Measurements from ENCODE around the gene ALDH4A1.

ALDH4A1 gene

GRCh38 chr1:18879215-18879790 is 23.1 kb downstream of the ALDH4A1 start:
- H3K27me3 ChIP-seq (ENCODE audit: control insufficient read depth, insufficient read depth, low read length) = no peaks in the 10 kb centered on the region
- no peak overlapping the region for H3K9ac ChIP-seq (ENCODE audit: low read depth, low read length)
- no peaks in the 10 kb centered on the region for H3K36me3 ChIP-seq (ENCODE audit: insufficient read depth, low read length)
- H3K4me1 ChIP-seq (ENCODE audit: control insufficient read depth, insufficient read depth, low read length) = no peaks in the 10 kb centered on the region
- H3K9me3 ChIP-seq (replicated peaks; ENCODE audit: low read length) = no peaks in the 10 kb centered on the region
- no peak overlapping the region for H3K4me2 ChIP-seq (ENCODE audit: low read length)
- no peak overlapping the region for H3K4me3 ChIP-seq (ENCODE audit: low read length)

DNA sequence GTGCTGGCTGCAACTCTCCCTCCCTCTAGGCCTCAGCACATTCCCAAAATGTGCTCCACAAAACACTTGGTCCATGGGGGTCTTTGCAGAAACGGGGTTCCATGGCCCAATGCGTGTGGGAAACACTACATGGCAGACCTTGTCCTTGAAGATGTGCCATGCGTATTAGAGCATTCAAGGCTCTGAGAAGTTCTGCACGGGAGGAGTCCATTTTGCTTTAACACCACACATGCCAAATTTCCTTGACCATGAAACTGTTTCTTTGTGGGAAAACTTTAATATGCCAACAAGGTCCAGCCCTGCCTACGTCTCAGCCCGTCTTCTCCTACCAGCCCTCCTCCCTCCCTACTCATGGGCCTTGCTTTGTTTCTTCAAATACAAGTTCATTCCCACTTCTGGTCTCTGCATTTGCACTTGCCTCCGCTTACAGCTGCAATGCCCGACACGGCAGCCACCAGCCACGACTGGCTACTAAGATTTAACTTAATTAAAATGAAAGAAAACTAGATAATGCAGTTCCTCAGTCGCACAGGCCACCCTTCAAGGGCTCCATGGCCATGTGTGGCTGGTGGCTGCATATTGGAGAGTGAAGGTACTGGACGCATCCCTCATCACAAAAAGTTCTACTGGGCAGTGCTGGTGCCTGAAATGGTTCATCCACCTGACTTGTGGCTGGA is 23.7 kb downstream of the ALDH4A1 start:
- Histone ChIP-seq H3K36me3 (ENCODE audit: insufficient read depth, low read length) (no peaks in the 10 kb centered on the region), H3K4me3 (ENCODE audit: low read length) (no peak overlapping the region), H3K9ac (ENCODE audit: low read depth, low read length) (no peak overlapping the region), H3K27me3 (ENCODE audit: control insufficient read depth, insufficient read depth, low read length) (no peaks in the 10 kb centered on the region), H3K4me1 (ENCODE audit: control insufficient read depth, insufficient read depth, low read length) (no peaks in the 10 kb centered on the region), H3K4me2 (ENCODE audit: low read length) (no peak overlapping the region), H3K9me3 (replicated peaks; ENCODE audit: low read length) (no peaks in the 10 kb centered on the region)

DNA sequence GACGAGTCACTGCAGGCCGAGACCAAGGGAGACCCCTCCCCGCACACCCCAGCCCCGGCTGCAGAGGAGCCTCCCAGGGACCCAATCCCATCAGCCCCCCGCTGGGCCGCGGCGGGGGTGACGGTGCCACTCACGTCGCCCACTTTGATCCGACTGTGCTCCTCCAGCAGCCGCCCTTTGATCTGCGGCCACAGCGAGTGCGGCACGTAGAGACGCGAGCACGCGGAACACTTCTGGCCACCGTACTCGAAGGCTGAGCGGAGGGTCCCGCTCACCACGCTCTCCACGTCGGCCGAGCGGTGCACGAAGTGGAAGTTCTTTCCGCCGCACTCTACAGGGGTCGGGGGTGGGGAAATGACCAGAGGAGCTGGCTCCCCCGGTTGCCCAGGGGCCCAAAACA is 25.1 kb downstream of the ALDH4A1 start:
- no peaks in the 10 kb centered on the region for H3K27me3 ChIP-seq (ENCODE audit: control insufficient read depth, insufficient read depth, low read length)
- H3K9ac ChIP-seq (ENCODE audit: low read depth, low read length) = no peak overlapping the region
- H3K4me3 ChIP-seq (ENCODE audit: low read length) = no peak overlapping the region
- no peaks in the 10 kb centered on the region for H3K36me3 ChIP-seq (ENCODE audit: insufficient read depth, low read length)
- H3K4me1 ChIP-seq (ENCODE audit: control insufficient read depth, insufficient read depth, low read length) = no peaks in the 10 kb centered on the region
- H3K4me2 ChIP-seq (ENCODE audit: low read length) = no peak overlapping the region
- H3K9me3 ChIP-seq (replicated peaks; ENCODE audit: low read length) = no peaks in the 10 kb centered on the region

DNA sequence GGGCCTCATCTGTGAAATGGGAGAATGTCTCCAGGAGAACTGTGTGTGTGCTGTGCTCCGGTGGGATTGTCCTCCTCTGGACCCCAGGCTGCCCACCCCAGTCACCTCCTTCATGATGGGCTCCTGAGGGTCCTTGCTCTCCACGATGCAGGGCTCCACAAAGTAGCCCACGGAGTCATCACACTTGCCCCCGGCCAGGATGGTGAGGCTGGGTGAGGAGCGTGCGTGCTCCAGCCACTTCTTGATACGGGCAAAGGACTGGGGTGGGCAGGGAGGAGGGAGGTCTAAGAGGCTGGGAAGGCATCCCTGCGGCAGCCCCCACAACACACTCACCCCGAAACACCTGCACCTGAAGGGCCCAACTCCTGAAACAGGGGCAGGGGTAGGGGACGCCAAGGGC is 26.1 kb downstream of the ALDH4A1 start:
- no peak overlapping the region for H3K4me2 ChIP-seq (ENCODE audit: low read length)
- no peak overlapping the region for H3K9ac ChIP-seq (ENCODE audit: low read depth, low read length)
- H3K4me1 ChIP-seq (ENCODE audit: control insufficient read depth, insufficient read depth, low read length) = no peaks in the 10 kb centered on the region
- no peaks in the 10 kb centered on the region for H3K9me3 ChIP-seq (replicated peaks; ENCODE audit: low read length)
- no peaks in the 10 kb centered on the region for H3K27me3 ChIP-seq (ENCODE audit: control insufficient read depth, insufficient read depth, low read length)
- no peaks in the 10 kb centered on the region for H3K36me3 ChIP-seq (ENCODE audit: insufficient read depth, low read length)
- H3K4me3 ChIP-seq (ENCODE audit: low read length) = no peak overlapping the region

GRCh38 chr1:18875796-18876128 is 26.6 kb downstream of the ALDH4A1 start:
- Histone ChIP-seq H3K4me1 (ENCODE audit: control insufficient read depth, insufficient read depth, low read length) (no peaks in the 10 kb centered on the region), H3K9me3 (replicated peaks; ENCODE audit: low read length) (no peaks in the 10 kb centered on the region), H3K27me3 (ENCODE audit: control insufficient read depth, insufficient read depth, low read length) (no peaks in the 10 kb centered on the region), H3K4me2 (ENCODE audit: low read length) (no peak overlapping the region), H3K9ac (ENCODE audit: low read depth, low read length) (no peak overlapping the region), H3K36me3 (ENCODE audit: insufficient read depth, low read length) (no peaks in the 10 kb centered on the region), H3K4me3 (ENCODE audit: low read length) (no peak overlapping the region)

- Histone ChIP-seq H3K36me3 (ENCODE audit: insufficient read depth, low read length) (no peaks in the 10 kb centered on the region), H3K4me2 (ENCODE audit: low read length) (no peak overlapping the region), H3K9me3 (replicated peaks; ENCODE audit: low read length) (no peaks in the 10 kb centered on the region), H3K9ac (ENCODE audit: low read depth, low read length) (no peak overlapping the region), H3K27me3 (ENCODE audit: control insufficient read depth, insufficient read depth, low read length) (no peaks in the 10 kb centered on the region), H3K4me3 (ENCODE audit: low read length) (no peak overlapping the region), H3K4me1 (ENCODE audit: control insufficient read depth, insufficient read depth, low read length) (no peaks in the 10 kb centered on the region)
These were observed 27.1 kb downstream of the ALDH4A1 start for GRCh38 chr1:18875107-18875795.

DNA sequence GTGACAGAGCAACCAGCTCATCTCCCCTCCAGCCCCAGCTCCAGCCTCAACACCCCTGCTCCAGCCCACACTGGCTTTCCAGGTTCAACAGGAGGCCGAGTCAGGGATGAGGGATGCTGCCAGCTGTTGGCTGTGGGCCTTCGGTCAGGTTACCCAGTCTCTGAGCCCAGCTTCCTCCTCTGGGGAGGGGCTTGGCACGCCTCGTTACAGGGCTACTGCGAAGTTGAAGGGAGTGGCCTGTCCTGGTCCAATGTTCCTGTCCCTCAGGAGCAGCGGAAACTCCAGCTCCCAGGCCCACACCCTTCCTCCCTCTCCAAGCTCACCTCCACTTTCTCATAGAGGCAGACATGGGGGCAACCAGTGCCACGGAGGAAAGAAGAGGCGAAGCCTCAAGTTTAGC is 27.8 kb downstream of the ALDH4A1 start:
- Histone ChIP-seq H3K4me3 (ENCODE audit: low read length) (no peak overlapping the region), H3K4me2 (ENCODE audit: low read length) (no peak overlapping the region), H3K36me3 (ENCODE audit: insufficient read depth, low read length) (no peaks in the 10 kb centered on the region), H3K27me3 (ENCODE audit: control insufficient read depth, insufficient read depth, low read length) (no peaks in the 10 kb centered on the region), H3K9me3 (replicated peaks; ENCODE audit: low read length) (no peaks in the 10 kb centered on the region), H3K9ac (ENCODE audit: low read depth, low read length) (no peak overlapping the region), H3K4me1 (ENCODE audit: control insufficient read depth, insufficient read depth, low read length) (no peaks in the 10 kb centered on the region)

DNA sequence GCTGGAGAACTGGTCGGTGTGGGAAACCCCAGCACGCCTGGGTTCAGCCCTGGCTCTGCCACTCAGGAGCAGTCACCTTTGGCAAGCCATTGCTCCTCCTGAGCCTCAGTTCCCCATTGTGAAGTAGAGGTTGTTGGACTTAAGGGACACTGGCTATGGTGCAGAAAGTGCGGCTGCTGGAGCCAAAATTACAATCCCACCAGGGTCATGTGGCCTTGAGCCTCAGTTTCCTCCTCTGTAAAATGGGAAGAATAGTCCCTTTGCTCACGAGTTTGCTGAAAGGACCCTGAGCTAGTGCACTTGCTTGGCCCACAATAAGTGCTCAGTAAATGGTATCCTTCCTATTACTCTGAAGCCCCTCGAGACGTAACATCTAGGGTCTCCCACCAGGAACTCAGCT is 28.3 kb downstream of the ALDH4A1 start:
- H3K27me3 ChIP-seq (ENCODE audit: control insufficient read depth, insufficient read depth, low read length) = no peaks in the 10 kb centered on the region
- no peaks in the 10 kb centered on the region for H3K9me3 ChIP-seq (replicated peaks; ENCODE audit: low read length)
- H3K4me1 ChIP-seq (ENCODE audit: control insufficient read depth, insufficient read depth, low read length) = no peaks in the 10 kb centered on the region
- no peak overlapping the region for H3K4me3 ChIP-seq (ENCODE audit: low read length)
- H3K36me3 ChIP-seq (ENCODE audit: insufficient read depth, low read length) = no peaks in the 10 kb centered on the region
- no peak overlapping the region for H3K9ac ChIP-seq (ENCODE audit: low read depth, low read length)
- H3K4me2 ChIP-seq (ENCODE audit: low read length) = no peak overlapping the region

DNA sequence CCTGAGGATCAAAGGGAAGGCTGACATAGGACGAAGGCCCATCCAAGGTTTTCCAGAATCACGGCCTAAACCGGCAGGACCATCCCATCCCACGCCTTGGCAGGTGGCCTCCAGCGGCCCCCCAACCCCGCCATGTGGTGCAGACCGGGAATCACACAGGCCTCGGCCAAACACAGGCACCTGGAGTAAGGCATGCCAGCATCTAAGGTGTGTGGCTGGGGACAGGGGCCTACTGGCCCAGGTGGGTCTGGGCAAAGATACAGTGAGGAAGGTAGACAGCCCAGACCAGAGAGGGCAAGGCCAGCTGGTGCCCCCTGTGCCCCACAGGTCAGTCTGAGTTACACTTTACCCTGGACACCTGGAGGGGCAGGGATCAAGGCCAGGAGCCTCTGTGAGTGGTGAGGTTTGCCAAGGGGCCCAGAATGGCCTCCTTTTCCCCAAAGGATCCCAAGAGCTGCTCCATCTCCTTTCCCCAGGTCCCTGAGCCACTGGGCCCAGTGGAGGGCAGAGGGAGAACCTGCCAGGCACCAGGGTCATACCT is 30.2 kb downstream of the ALDH4A1 start:
- Histone ChIP-seq H3K4me1 (ENCODE audit: control insufficient read depth, insufficient read depth, low read length) (no peaks in the 10 kb centered on the region), H3K4me2 (ENCODE audit: low read length) (no peak overlapping the region), H3K27me3 (ENCODE audit: control insufficient read depth, insufficient read depth, low read length) (peaks cover under 1% of the 10 kb centered on the region), H3K36me3 (ENCODE audit: insufficient read depth, low read length) (no peaks in the 10 kb centered on the region), H3K9me3 (replicated peaks; ENCODE audit: low read length) (no peaks in the 10 kb centered on the region), H3K9ac (ENCODE audit: low read depth, low read length) (no peak overlapping the region), H3K4me3 (ENCODE audit: low read length) (no peak overlapping the region)

GRCh38 chr1:18871401-18872070 is 30.8 kb downstream of the ALDH4A1 start:
- no peak overlapping the region for H3K9ac ChIP-seq (ENCODE audit: low read depth, low read length)
- H3K4me3 ChIP-seq (ENCODE audit: low read length) = no peak overlapping the region
- H3K36me3 ChIP-seq (ENCODE audit: insufficient read depth, low read length) = no peaks in the 10 kb centered on the region
- no peaks in the 10 kb centered on the region for H3K9me3 ChIP-seq (replicated peaks; ENCODE audit: low read length)
- peaks cover 5% of the 10 kb centered on the region for H3K27me3 ChIP-seq (ENCODE audit: control insufficient read depth, insufficient read depth, low read length)
- no peaks in the 10 kb centered on the region for H3K4me1 ChIP-seq (ENCODE audit: control insufficient read depth, insufficient read depth, low read length)
- H3K4me2 ChIP-seq (ENCODE audit: low read length) = no peak overlapping the region

- H3K9ac ChIP-seq (ENCODE audit: low read depth, low read length) = no peak overlapping the region
- H3K36me3 ChIP-seq (ENCODE audit: insufficient read depth, low read length) = no peaks in the 10 kb centered on the region
- peaks cover 8% of the 10 kb centered on the region for H3K27me3 ChIP-seq (ENCODE audit: control insufficient read depth, insufficient read depth, low read length)
- no peaks in the 10 kb centered on the region for H3K4me1 ChIP-seq (ENCODE audit: control insufficient read depth, insufficient read depth, low read length)
- H3K4me2 ChIP-seq (ENCODE audit: low read length) = no peak overlapping the region
- no peaks in the 10 kb centered on the region for H3K9me3 ChIP-seq (replicated peaks; ENCODE audit: low read length)
- H3K4me3 ChIP-seq (ENCODE audit: low read length) = no peak overlapping the region
These were observed 31.4 kb downstream of the ALDH4A1 start for GRCh38 chr1:18870957-18871356.
